MCF 10A (cell line): ENCODE results near the gene ISM2. TPM values are rescaled to one million over a fixed set of nuclear protein-coding genes. Genes with fewer than 3 reads are reported as not detected.

Experiments used
- BruUV-seq: library from RNA; stranded (reverse); fragments of 400-500 nt; replicated peaks from 2 replicates; lab custom pipeline; 2021; lab: Mats Ljungman, UMichigan
- CTCF ChIA-PET: fragments of 300-600 bp; sonication (Branson Sonifier 250); formaldehyde crosslinking; extraction: SDS; loops from one replicate; lab custom pipeline; 2021; ENCODE audit warnings: antibody characterized with exemption, inconsistent platforms; lab: Yijun Ruan, JAX
- POLR2A ChIA-PET: fragments of 300-600, 350-650 bp; sonication (Branson Sonifier 250); formaldehyde crosslinking; extraction: SDS; loops from one replicate; lab custom pipeline; 2020; ENCODE audit warnings: antibody characterized with exemption, inconsistent platforms; lab: Yijun Ruan, JAX
- DNase-seq: peaks from one replicate; pipeline ENCODE4 v3.0.0-alpha.2; 2018; ENCODE audit not compliant: unreplicated experiment
- H3K27ac Mint-ChIP-seq: one replicate; pipeline ENCODE4 v1.8.0; 2022; ENCODE audit warnings: mild to moderate bottlenecking, low read depth, mixed read lengths; ENCODE audit not compliant: unreplicated experiment
- H3K27me3 Mint-ChIP-seq: one replicate; pipeline ENCODE4 v1.8.0; 2022; ENCODE audit warnings: mixed read lengths; ENCODE audit not compliant: insufficient read depth, unreplicated experiment
- H3K36me3 Mint-ChIP-seq: one replicate; pipeline ENCODE4 v1.8.0; 2022; ENCODE audit warnings: mild to moderate bottlenecking, moderate library complexity, mixed read lengths; ENCODE audit not compliant: insufficient read depth, unreplicated experiment
- H3K4me1 Mint-ChIP-seq: one replicate; pipeline ENCODE4 v1.8.0; 2022; ENCODE audit warnings: mixed read lengths; ENCODE audit not compliant: insufficient read depth, unreplicated experiment
- H3K4me3 Mint-ChIP-seq: one replicate; pipeline ENCODE4 v1.8.0; 2022; ENCODE audit warnings: mild to moderate bottlenecking, moderate library complexity, mixed read lengths; ENCODE audit not compliant: unreplicated experiment
- H3K9me3 Mint-ChIP-seq: one replicate; pipeline ENCODE4 v1.8.0; 2022; ENCODE audit warnings: mixed read lengths; ENCODE audit not compliant: unreplicated experiment
- CTCF ChIP-seq: fragments of 200-600 bp; IDR thresholded peaks from one replicate; pipeline ENCODE4 v1.8.0; 2022; ENCODE audit warnings: antibody characterized with exemption, mild to moderate bottlenecking; ENCODE audit not compliant: unreplicated experiment
- intact Hi-C: fragments of 100-400 bp; cut with micrococcal nuclease; formaldehyde crosslinking; loops from 2 replicates; pipeline ENCODE4 v1.14.1; 2022
- total RNA-seq: library from RNA; stranded (reverse); gene quantifications from 2 replicates; pipeline ENCODE4 v1.2.3, GENCODE V29; 2022

ISM2 gene
- total RNA-seq, 1 experiment from 2014 or later: not detected

GRCh38 chr14:77482422-77482821 is 16.2 kb downstream of the ISM2 start:
- no peak for TF ChIP-seq CTCF
- Mint-ChIP-seq H3K27me3 (no peaks in the 10 kb centered on the region), H3K4me3 (no peak overlapping the region), H3K9me3 (no peaks in the 10 kb centered on the region), H3K27ac (no peak overlapping the region), H3K36me3 (no peaks in the 10 kb centered on the region), H3K4me1 (no peaks in the 10 kb centered on the region)
- CTCF ChIA-PET: interaction anchor here (0.8 kb wide), 1 partner anchor 216 kb away, joined by 9 read pairs; no protein-coding TSS in a partner anchor
- BruUV-seq: no TSS peak
- intact Hi-C loops: no loop called here
- POLR2A ChIA-PET: no interaction called here
- no peak for DNase-seq

- CTCF ChIA-PET: interaction anchor here (0.6 to 1.4 kb wide), 3 partner anchors 20 to 260 kb away, joined by 3 to 4 read pairs (median 3); no protein-coding TSS in a partner anchor
- H3K4me1 Mint-ChIP-seq: no peaks in the 10 kb centered on the region
- no peak overlapping the region for H3K4me3 Mint-ChIP-seq
Measured at GRCh38 chr14:77478796-77479195, 19.8 kb downstream of the ISM2 start.

DNA sequence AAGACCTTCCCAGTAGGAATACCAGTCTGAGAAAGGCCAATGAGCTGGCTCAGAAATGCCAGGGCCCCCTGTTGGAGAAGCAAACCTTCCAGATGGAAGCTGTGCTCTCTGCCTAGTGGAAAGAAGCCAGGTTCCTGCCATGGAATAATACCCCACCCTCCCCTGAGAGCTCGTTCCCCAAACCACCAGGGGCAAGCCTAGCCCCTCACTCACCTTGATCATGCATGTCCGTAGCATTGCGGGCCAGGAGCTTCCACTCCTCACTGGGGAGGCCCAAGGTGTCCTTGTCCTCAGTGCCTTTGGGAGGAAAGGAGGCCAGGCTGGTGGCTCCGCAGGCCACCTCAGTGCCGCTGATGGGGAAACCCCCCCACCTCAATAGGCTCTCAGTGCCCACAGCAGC is 20.6 kb downstream of the ISM2 start:
- no peak overlapping the region for H3K27ac Mint-ChIP-seq
- H3K27me3 Mint-ChIP-seq: peaks cover 12% of the 10 kb centered on the region
- POLR2A ChIA-PET: interaction anchor here (1.0 kb wide), 1 partner anchor 30 kb away, joined by 3 read pairs; no protein-coding TSS in a partner anchor
- H3K36me3 Mint-ChIP-seq: no peaks in the 10 kb centered on the region
- DNase-seq: no peak
- TF ChIP-seq CTCF: no peak
- intact Hi-C loops: no loop called here
- no peak overlapping the region for H3K4me3 Mint-ChIP-seq
- no TSS peak for BruUV-seq
- CTCF ChIA-PET: interaction anchor here (0.6 to 1.4 kb wide), 3 partner anchors 73 to 261 kb away, joined by 3 to 7 read pairs (median 3); no protein-coding TSS in a partner anchor
- H3K4me1 Mint-ChIP-seq: no peaks in the 10 kb centered on the region
- no peaks in the 10 kb centered on the region for H3K9me3 Mint-ChIP-seq

More at GRCh38 chr14:77478796-77479195, 19.8 kb downstream of the ISM2 start:
- no TSS peak for BruUV-seq
- intact Hi-C loops: no loop called here
- Mint-ChIP-seq H3K36me3 (no peaks in the 10 kb centered on the region), H3K9me3 (no peaks in the 10 kb centered on the region), H3K27ac (no peak overlapping the region), H3K27me3 (peaks cover 11% of the 10 kb centered on the region)
- POLR2A ChIA-PET: interaction anchor here (1.0 kb wide), 1 partner anchor 30 kb away, joined by 3 read pairs; no protein-coding TSS in a partner anchor
- no peak for TF ChIP-seq CTCF
- DNase-seq: no peak

DNA sequence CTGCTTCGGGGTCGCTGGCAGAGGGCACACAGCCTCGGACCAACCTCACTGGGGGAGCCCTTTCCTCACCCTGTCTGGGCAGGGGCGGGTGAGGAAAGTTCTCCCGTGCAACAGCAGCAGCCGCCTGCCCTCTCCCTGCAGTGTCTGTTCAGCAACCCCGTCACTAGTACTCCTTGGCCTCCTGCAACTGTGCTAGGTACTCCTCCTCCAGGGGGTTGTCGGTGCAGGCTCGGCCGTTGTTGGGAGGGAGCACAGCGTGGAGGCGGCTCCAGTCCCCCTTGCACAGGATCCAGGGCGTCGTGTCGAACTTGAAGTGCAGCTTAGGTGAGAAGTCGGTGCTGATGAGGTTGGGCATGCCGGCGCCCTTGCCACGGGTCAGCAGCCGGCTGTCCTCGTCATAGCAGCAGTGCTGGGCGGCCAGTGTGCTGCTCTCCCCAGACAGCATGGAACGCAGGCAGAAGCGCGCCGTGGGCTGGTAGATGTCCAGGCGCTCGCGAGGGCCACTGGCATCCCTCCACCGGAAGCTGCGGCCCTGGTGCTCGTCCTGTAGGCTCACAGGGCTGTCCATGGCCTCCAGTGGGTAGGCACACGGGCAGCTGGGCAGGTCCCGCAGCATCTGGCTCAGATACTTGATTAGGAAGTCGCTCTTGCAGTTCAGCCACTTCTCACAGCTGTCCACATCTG is 23.0 kb downstream of the ISM2 start:
- intact Hi-C loops: no loop called here
- CTCF ChIA-PET: no interaction called here
- Mint-ChIP-seq H3K27me3 (peaks cover 12% of the 10 kb centered on the region), H3K4me3 (no peak overlapping the region), H3K9me3 (no peaks in the 10 kb centered on the region), H3K36me3 (peaks cover 5% of the 10 kb centered on the region), H3K4me1 (no peaks in the 10 kb centered on the region), H3K27ac (no peak overlapping the region)
- no TSS peak for BruUV-seq
- DNase-seq: no peak
- POLR2A ChIA-PET: interaction anchor here (0.5 kb wide), 1 partner anchor 18 kb away, joined by 4 read pairs; no protein-coding TSS in a partner anchor
- no peak for TF ChIP-seq CTCF
